Activated naive CD8-positive, alpha-beta T cell treated with anti-CD3 and anti-CD28 coated beads for 36 hours (primary cell): ENCODE measurements around the gene B4GAT1. TPM values are rescaled to one million over a fixed set of nuclear protein-coding genes. Genes with fewer than 3 reads are reported as not detected.
"Not testable (repeated sequence)": the region's sequence is repeated elsewhere in the genome, so short reads cannot be mapped to it uniquely, and the experiment has no call there.

Experiments
- DNase-seq: peaks from one replicate; pipeline ENCODE4 v3.0.0; 2021
- H3K27ac Mint-ChIP-seq: one replicate; pipeline ENCODE4 v1.8.0; 2022; ENCODE audit warnings: mild to moderate bottlenecking, moderate library complexity, mixed read lengths
- H3K27me3 Mint-ChIP-seq: one replicate; pipeline ENCODE4 v1.8.0; 2022; ENCODE audit warnings: mild to moderate bottlenecking, mixed read lengths
- H3K36me3 Mint-ChIP-seq: one replicate; pipeline ENCODE4 v1.8.0; 2021; ENCODE audit warnings: mild to moderate bottlenecking, mixed read lengths
- H3K4me1 Mint-ChIP-seq: one replicate; pipeline ENCODE4 v1.8.0; 2021; ENCODE audit warnings: mixed read lengths
- H3K4me3 Mint-ChIP-seq: one replicate; pipeline ENCODE4 v1.8.0; 2022; ENCODE audit warnings: mild to moderate bottlenecking, moderate library complexity, mixed read lengths
- H3K9me3 Mint-ChIP-seq: one replicate; pipeline ENCODE4 v1.8.0; 2022; ENCODE audit warnings: mixed read lengths
- total RNA-seq, 2 experiments: library from RNA; stranded (reverse); gene quantifications; one replicate each; pipeline ENCODE4 v1.2.3, GENCODE V29; 2021

Gene B4GAT1
- total RNA-seq, 2 experiments from 2014 or later = 9.5 to 10.0 TPM

- no peaks in the 10 kb centered on the region for H3K27me3 Mint-ChIP-seq
These were observed 23.7 kb downstream of the B4GAT1 start for GRCh38 chr11:66323684-66324083.

DNA sequence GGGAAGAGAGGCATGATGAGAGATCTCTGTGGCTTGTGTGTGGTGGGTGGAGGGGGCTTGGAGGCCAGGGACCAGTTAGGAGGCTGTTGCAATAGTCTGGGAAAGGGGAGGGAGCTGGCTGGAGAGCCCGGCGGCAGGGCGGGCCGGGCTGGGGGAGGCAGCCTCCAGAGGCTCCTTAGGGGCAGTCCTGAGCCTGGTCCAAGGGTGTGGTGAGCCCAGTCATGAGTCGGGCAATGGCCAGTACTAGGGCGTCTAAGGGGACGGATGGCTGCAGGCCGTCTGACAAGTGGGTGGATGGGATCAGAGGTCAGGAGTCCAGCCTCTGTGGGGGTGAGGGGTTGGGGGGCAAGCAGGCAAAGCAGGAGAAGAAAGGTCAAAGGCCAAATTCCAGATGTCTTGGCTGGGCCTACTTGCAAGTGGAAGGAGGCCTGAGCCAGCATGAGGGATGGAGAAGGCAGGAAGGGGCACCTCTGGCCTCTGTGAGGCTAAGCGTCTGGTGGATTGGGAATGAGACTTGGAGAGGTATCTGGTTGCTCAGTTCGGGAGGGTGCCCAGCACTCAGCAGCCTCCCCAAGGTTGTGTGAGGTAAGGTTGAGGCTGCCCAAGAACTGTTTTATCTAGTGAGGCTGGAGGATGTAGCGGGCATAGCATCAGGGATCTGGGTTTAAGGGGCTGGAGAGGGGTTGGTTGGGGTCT, 24.5 kb downstream of the B4GAT1 start:
- Mint-ChIP-seq H3K9me3 (peaks cover 17% of the 10 kb centered on the region), H3K36me3 (peaks cover 4% of the 10 kb centered on the region), H3K27me3 (no peaks in the 10 kb centered on the region), H3K4me3 (no peak overlapping the region), H3K4me1 (peaks cover 42% of the 10 kb centered on the region), H3K27ac (peak overlapping the region; percentile 79)
- no peak for DNase-seq

More at GRCh38 chr11:66323684-66324083, 23.7 kb downstream of the B4GAT1 start:
- no peak overlapping the region for H3K4me3 Mint-ChIP-seq
- peaks cover 42% of the 10 kb centered on the region for H3K4me1 Mint-ChIP-seq
- H3K36me3 Mint-ChIP-seq = peaks cover 4% of the 10 kb centered on the region
- no peak for DNase-seq
- no peak overlapping the region for H3K27ac Mint-ChIP-seq
- H3K9me3 Mint-ChIP-seq = peaks cover 16% of the 10 kb centered on the region

DNA sequence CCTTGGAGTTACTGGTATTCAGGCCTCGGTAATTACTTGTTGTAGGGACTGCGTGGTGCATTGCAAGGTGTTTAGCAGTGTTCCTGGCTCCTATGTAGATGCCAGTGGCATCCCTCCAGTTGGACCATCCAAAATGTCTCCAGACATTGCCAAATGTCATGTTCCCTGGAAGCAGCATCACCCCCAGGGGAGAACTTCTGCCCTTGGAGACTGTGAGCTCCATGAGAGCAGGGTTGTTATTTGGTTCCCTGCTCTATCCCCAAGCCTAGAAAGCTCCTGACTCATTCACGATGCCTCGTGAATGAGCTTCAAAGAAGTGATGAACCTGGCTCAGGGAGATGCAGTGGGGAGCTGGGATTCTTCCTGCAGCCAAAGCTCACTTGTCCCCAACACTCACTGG, 25.8 kb downstream of the B4GAT1 start:
- peaks cover 4% of the 10 kb centered on the region for H3K36me3 Mint-ChIP-seq
- H3K27ac Mint-ChIP-seq = no peak overlapping the region
- H3K9me3 Mint-ChIP-seq = peaks cover 17% of the 10 kb centered on the region
- H3K27me3 Mint-ChIP-seq = no peaks in the 10 kb centered on the region
- peaks cover 42% of the 10 kb centered on the region for H3K4me1 Mint-ChIP-seq
- H3K4me3 Mint-ChIP-seq = no peak overlapping the region
- DNase-seq = no peak

DNA sequence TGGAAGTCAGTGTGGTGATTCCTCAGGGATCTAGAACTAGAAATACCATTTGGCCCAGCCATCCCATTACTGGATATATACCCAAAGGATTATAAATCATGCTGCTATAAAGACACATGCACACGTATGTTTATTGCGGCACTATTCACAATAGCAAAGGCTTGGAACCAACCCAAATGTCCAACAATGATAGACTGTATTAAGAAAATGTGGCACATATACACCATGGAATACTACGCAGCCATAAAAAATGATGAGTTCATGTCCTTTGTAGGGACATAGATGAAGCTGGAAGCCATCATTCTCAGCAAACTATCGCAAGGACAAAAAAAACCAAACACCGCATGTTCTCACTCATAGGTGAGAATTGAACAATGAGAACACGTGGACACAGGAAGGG, 26.7 kb downstream of the B4GAT1 start:
- not testable (repeated sequence) for H3K4me3 Mint-ChIP-seq, H3K27me3 Mint-ChIP-seq, H3K36me3 Mint-ChIP-seq, H3K27ac Mint-ChIP-seq, DNase-seq
- peaks cover 17% of the 10 kb centered on the region for H3K9me3 Mint-ChIP-seq
- peaks cover 43% of the 10 kb centered on the region for H3K4me1 Mint-ChIP-seq

DNA sequence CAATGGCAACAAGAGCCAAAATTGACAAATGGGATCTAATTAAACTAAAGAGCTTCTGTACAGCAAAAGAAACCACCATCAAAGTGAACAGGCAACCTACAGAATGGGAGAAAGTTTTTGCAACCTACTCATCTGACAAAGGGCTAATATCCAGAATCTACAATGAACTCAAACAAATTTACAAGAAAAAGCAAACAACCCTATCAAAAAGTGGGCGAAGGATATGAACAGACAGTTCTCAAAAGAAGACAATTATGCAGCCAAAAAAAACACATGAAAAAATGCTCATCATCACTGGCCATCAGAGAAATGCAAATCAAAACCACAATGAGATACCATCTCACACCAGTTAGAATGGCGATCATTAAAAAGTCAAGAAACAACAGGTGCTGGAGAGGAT, 27.1 kb downstream of the B4GAT1 start:
- H3K4me3 Mint-ChIP-seq, DNase-seq, H3K36me3 Mint-ChIP-seq, H3K27ac Mint-ChIP-seq, H3K27me3 Mint-ChIP-seq: not testable (repeated sequence)
- peaks cover 44% of the 10 kb centered on the region for H3K4me1 Mint-ChIP-seq
- peaks cover 17% of the 10 kb centered on the region for H3K9me3 Mint-ChIP-seq

GRCh38 chr11:66318600-66318970, 28.8 kb downstream of the B4GAT1 start:
- no peak overlapping the region for H3K4me3 Mint-ChIP-seq
- H3K4me1 Mint-ChIP-seq = peaks cover 56% of the 10 kb centered on the region
- peaks cover 4% of the 10 kb centered on the region for H3K36me3 Mint-ChIP-seq

GRCh38 chr11:66317723-66318599, 29.5 kb downstream of the B4GAT1 start:
- Mint-ChIP-seq H3K36me3 (peaks cover 4% of the 10 kb centered on the region), H3K4me3 (peak overlapping the region; percentile 75), H3K27me3 (no peaks in the 10 kb centered on the region), H3K9me3 (peaks cover 17% of the 10 kb centered on the region), H3K4me1 (peaks cover 59% of the 10 kb centered on the region), H3K27ac (peak overlapping the region; percentile 98)
- DNase-seq = peak; percentile 69

More at GRCh38 chr11:66318600-66318970, 28.8 kb downstream of the B4GAT1 start:
- no peaks in the 10 kb centered on the region for H3K27me3 Mint-ChIP-seq
- H3K9me3 Mint-ChIP-seq = peaks cover 17% of the 10 kb centered on the region
- peak overlapping the region; percentile 98 for H3K27ac Mint-ChIP-seq
- DNase-seq = no peak

DNA sequence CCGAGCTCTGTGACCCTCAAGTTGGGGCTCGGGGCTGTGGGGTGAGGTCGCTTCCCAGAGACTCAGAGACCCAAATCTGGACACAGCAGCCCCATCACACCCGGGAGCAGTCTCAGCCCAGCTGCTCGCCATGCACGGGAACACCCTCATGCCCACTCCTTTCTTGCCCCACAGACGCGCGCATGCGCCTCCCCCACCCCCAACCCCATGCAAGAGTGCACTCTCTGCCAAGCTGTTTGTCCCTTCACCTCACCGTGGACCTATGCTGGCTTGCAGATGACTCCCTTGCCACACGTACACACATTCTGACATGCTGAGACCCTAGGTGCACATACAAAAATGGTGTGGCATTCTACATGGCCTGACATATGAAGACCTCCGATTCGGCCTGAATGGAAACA, 30.1 kb downstream of the B4GAT1 start:
- peak overlapping the region; percentile 98 for H3K27ac Mint-ChIP-seq
- DNase-seq = peak; percentile 61
- H3K4me1 Mint-ChIP-seq = peaks cover 57% of the 10 kb centered on the region
- H3K4me3 Mint-ChIP-seq = peak overlapping the region; percentile 75
- no peaks in the 10 kb centered on the region for H3K27me3 Mint-ChIP-seq
- peaks cover 17% of the 10 kb centered on the region for H3K9me3 Mint-ChIP-seq
- H3K36me3 Mint-ChIP-seq = peaks cover 4% of the 10 kb centered on the region

DNA sequence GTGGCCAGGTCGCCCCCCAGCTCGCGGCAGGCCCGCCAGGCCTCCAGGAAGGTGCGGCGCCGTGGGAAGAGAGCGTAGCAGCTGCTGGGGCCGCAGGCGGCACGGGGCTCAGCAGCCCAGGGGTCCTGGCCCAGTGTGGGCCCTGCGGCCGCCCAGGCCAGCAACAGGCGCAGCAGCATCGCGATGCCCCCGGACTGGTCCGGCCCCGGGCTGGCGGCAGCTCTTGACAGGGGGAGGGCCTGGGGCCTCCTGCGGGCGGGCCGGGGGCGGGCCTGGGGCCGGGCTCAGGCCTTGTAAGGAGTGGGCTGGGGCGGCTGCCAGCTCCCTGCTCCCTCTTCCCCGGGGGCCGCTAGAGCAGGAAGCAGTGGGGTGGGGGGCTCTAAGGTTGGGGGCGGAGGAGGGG, 30.6 kb downstream of the B4GAT1 start, which contains the start of gene CD248:
Gene CD248, minus strand, starts transcription at position 196 of the 403 bp plus-strand sequence. Its CDS starts 17 bp downstream, at position 179.
- H3K4me1 Mint-ChIP-seq = peaks cover 57% of the 10 kb centered on the region
- H3K36me3 Mint-ChIP-seq = peaks cover 4% of the 10 kb centered on the region
- H3K4me3 Mint-ChIP-seq = peak within 1 kb of the TSS; percentile 88

GRCh38 chr11:66315921-66316811, 31.3 kb downstream of the B4GAT1 start:
- DNase-seq = peak; percentile 61
- Mint-ChIP-seq H3K27me3 (no peaks in the 10 kb centered on the region), H3K4me1 (peaks cover 58% of the 10 kb centered on the region), H3K9me3 (peaks cover 17% of the 10 kb centered on the region), H3K27ac (peak overlapping the region; percentile 72), H3K36me3 (peaks cover 4% of the 10 kb centered on the region), H3K4me3 (peak overlapping the region; percentile 88)

More for the DNA sequence above, 30.6 kb downstream of the B4GAT1 start, which contains the start of gene CD248:
- Mint-ChIP-seq H3K9me3 (peaks cover 17% of the 10 kb centered on the region), H3K27ac (peak within 1 kb of the TSS; percentile 98), H3K27me3 (no peaks in the 10 kb centered on the region)
- DNase-seq = peak; percentile 36

DNA sequence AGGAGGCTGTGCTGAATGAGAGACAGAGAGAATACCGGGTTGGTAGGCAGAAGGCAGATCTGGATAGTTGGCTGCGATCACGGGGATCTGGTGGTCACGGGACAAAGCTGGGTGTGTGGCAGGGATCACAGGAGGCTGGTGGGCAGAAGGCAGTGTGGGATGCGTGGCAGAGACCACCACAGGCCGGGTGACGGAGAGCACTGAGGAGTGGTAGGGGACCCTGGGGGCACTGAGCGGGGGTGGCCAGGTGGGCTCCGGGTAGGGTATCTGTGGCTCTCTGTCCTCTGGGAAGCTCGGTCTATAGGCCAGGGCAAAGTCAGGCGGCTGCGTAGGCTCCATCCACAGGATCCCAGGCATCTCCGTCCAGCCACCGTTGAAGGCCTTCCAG, 31.9 kb downstream of the B4GAT1 start:
- no peak for DNase-seq
- peaks cover 58% of the 10 kb centered on the region for H3K4me1 Mint-ChIP-seq
- H3K4me3 Mint-ChIP-seq = peak overlapping the region; percentile 88
- peaks cover 16% of the 10 kb centered on the region for H3K9me3 Mint-ChIP-seq
- H3K36me3 Mint-ChIP-seq = peaks cover 4% of the 10 kb centered on the region
- H3K27ac Mint-ChIP-seq = peak overlapping the region; percentile 72
- H3K27me3 Mint-ChIP-seq = no peaks in the 10 kb centered on the region

GRCh38 chr11:66314561-66315497, 32.6 kb downstream of the B4GAT1 start:
- peak overlapping the region; percentile 94 for H3K27ac Mint-ChIP-seq
- peaks cover 53% of the 10 kb centered on the region for H3K4me1 Mint-ChIP-seq
- H3K36me3 Mint-ChIP-seq = peaks cover 2% of the 10 kb centered on the region
- DNase-seq = no peak
- peaks cover 10% of the 10 kb centered on the region for H3K9me3 Mint-ChIP-seq
- H3K27me3 Mint-ChIP-seq = no peaks in the 10 kb centered on the region
- H3K4me3 Mint-ChIP-seq = peak overlapping the region; percentile 88

DNA sequence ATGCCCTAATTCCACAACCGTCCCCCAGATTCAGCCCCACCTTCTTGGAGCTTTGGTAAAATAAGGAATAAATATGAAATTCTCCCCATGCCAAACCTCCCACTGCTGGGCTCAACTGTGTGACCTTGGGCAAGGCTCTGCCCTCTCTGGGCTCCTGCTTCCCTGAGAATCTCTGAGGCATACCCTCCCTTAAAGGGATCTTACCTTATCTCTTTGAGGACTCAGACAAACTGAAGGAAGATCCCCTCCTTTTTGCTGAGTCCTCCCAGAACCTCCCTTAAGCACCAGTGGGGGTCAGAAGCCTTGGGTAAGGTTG, 33.3 kb downstream of the B4GAT1 start:
- H3K36me3 Mint-ChIP-seq = no peaks in the 10 kb centered on the region
- H3K4me3 Mint-ChIP-seq = peak overlapping the region; percentile 88
- H3K4me1 Mint-ChIP-seq = peaks cover 50% of the 10 kb centered on the region
- H3K27ac Mint-ChIP-seq = peak overlapping the region; percentile 94
- H3K27me3 Mint-ChIP-seq = no peaks in the 10 kb centered on the region
- no peak for DNase-seq
- peaks cover 6% of the 10 kb centered on the region for H3K9me3 Mint-ChIP-seq
